Fibroblast of mammary gland (primary cell): ENCODE results near the gene ZNF443.
"Not testable (repeated sequence)": the region's sequence is repeated elsewhere in the genome, so short reads cannot be mapped to it uniquely, and the experiment has no call there.

ENCODE experiments used
- DNase-seq: peaks from one replicate; pipeline ENCODE4 v3.0.0-alpha.2; 2010; ENCODE audit warnings: low read depth
- H3K4me3 ChIP-seq: 2 replicates; pipeline ENCODE4 v1.5.1; 2011; ENCODE audit warnings: low read depth, mild to moderate bottlenecking, low read length, moderate library complexity; ENCODE audit not compliant: control insufficient read depth
- CTCF ChIP-seq: conservative IDR thresholded peaks from 2 replicates; pipeline ENCODE4 v1.5.1; 2011; ENCODE audit warnings: low read depth, low read length, inconsistent platforms; ENCODE audit not compliant: control insufficient read depth, insufficient read depth

ZNF443 gene

GRCh38 chr19:12400633-12401502 lies 40.0 kb downstream of the ZNF443 start, which contains the start of gene ZNF799:
TSS of gene ZNF799 (minus strand) at chr19:12401271. CDS start at chr19:12401070, 201 bp downstream.
- DNase-seq: peak; percentile 98
- peak within 1 kb of the TSS; percentile 79 for H3K4me3 ChIP-seq
- TF ChIP-seq CTCF: no peak

- DNase-seq: peak; percentile 2
- peak overlapping the region; percentile 79 for H3K4me3 ChIP-seq
Observed at GRCh38 chr19:12399901-12400632, 40.8 kb downstream of the ZNF443 start.

- DNase-seq, H3K4me3 ChIP-seq: not testable (repeated sequence)
Observed at GRCh38 chr19:12391148-12391547, 49.7 kb downstream of the ZNF443 start.

- DNase-seq, H3K4me3 ChIP-seq: not testable (repeated sequence)
Observed at GRCh38 chr19:12386365-12386764, 54.5 kb downstream of the ZNF443 start.

GRCh38 chr19:12380444-12380737 lies 60.4 kb downstream of the ZNF443 start:
- TF ChIP-seq CTCF: no peak
- H3K4me3 ChIP-seq: no peak overlapping the region
- no peak for DNase-seq

GRCh38 chr19:12379732-12380443 lies 60.9 kb downstream of the ZNF443 start:
- no peak overlapping the region for H3K4me3 ChIP-seq
- no peak for TF ChIP-seq CTCF
- no peak for DNase-seq
